Epithelial cell of proximal tubule (primary cell): ENCODE results near the gene TMC1. TPM values are rescaled to one million over a fixed set of nuclear protein-coding genes. Genes with fewer than 3 reads are reported as not detected.
A peak's percentile ranks its signal among the peaks of the same experiment; 100 is the strongest.
"Not testable (repeated sequence)": the region's sequence is repeated elsewhere in the genome, so short reads cannot be mapped to it uniquely, and the experiment has no call there.

Experiments
- DNase-seq: peaks from one replicate; pipeline ENCODE4 v3.0.0-alpha.2; 2011; ENCODE audit warnings: low read depth
- H3K4me3 ChIP-seq: 2 replicates; pipeline ENCODE4 v1.5.1; 2011; ENCODE audit warnings: low read depth, mild to moderate bottlenecking, low read length
- total RNA-seq: library from RNA; depleted of rRNA; stranded (reverse); fragments of >200 nt; gene quantifications from 2 replicates; pipeline ENCODE4 v1.2.3, GENCODE V29; 2015
- TF ChIP-seq, protein P1 (sequence below): conservative IDR thresholded peaks from 2 replicates; pipeline ENCODE4 v1.5.1; 2012; ENCODE audit warnings: low read depth, mild to moderate bottlenecking, low read length

Gene TMC1
- total RNA-seq, 1 donor from 2014 or later, result not detected

DNA sequence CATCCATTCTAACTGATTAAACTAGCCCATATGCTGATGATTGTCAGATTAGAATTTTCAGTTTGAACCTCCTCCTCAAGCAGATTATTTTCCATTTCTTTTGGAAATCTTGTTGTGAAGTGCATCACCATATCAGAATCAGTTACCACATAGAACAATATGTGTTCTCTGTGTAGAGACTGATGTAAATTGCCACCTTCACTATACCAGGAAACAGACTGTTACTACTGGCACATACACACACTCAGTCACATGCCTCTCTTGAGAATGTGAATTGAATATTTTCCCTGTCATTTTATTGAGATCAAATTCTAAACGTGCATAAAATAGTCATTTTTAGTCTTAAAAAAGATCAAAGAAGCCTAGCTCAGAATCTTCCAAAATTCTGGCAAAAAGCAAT, 270.0 kb downstream of the TMC1 start:
- DNase-seq, result no peak
- H3K4me3 ChIP-seq, result no peak overlapping the region
- TF ChIP-seq, protein P1, sequence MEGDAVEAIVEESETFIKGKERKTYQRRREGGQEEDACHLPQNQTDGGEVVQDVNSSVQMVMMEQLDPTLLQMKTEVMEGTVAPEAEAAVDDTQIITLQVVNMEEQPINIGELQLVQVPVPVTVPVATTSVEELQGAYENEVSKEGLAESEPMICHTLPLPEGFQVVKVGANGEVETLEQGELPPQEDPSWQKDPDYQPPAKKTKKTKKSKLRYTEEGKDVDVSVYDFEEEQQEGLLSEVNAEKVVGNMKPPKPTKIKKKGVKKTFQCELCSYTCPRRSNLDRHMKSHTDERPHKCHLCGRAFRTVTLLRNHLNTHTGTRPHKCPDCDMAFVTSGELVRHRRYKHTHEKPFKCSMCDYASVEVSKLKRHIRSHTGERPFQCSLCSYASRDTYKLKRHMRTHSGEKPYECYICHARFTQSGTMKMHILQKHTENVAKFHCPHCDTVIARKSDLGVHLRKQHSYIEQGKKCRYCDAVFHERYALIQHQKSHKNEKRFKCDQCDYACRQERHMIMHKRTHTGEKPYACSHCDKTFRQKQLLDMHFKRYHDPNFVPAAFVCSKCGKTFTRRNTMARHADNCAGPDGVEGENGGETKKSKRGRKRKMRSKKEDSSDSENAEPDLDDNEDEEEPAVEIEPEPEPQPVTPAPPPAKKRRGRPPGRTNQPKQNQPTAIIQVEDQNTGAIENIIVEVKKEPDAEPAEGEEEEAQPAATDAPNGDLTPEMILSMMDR, result no peak

DNA sequence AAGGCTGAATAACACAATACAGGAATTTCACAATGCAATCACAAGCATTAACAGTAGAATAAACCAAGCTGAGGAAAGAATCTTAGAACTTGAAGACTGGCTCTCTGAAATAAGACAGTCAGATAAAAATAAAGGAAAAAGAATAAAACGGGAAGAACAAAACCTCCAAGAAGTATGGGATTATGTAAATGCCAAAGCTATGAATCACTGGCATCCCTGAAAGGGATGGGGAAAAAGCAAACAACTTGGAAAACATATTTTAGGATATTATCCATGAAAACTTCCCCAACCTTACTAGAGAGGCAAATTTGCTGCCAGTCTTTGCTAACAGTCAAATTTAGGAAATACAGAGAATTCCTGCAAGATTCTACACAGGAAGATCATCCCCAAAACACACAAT, 273.5 kb downstream of the TMC1 start:
- H3K4me3 ChIP-seq, result no peak overlapping the region
- TF ChIP-seq, protein P1, result no peak
- DNase-seq, result no peak

DNA sequence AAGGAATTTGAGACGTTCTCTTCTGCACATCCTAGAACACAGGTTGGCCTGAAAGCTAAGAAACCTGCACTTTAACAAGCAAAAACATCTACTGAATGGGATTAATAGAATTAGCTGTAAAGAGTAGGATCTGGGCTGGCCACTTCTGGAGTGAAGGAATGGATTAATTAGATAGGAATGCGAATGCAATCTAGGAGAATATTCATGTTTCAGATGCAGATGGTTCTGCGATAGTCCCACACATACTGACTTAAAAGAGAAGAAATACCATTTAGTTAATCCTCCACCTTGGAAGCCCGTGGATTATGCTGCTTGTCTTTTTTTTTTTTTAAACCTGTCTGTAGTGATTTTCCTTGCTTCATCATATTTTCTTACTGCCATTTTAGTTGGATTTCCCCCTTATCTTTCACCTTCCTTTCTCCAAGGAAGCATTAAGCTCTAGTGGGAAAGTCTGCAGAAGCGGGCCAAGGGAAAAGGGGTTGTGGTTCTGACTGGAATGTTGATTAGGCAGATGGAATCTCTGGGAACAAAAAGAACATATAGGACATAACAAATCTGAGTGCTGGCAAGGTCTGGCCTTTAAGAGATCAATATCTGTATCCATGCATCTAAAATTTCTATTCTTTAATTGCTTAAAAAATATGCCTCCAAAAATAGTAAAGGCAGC, 279.1 kb downstream of the TMC1 start:
- no peak overlapping the region for H3K4me3 ChIP-seq
- DNase-seq, result no peak
- TF ChIP-seq, protein P1, result no peak

DNA sequence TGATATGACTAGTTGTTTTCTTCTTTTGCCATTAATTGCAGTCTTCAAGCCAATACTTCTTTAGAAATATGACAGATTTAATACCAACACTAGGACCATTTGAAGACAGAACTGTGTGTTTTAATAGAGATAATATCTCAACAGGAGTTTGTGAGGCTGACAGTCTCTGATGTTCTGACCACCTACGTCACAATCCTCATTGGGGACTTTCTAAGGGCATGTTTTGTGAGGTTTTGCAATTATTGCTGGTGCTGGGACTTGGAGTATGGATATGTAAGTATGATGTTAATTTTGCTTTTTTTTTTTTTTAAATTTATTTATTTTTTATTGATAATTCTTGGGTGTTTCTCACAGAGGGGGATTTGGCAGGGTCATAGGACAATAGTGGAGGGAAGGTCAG, 283.8 kb downstream of the TMC1 start:
- TF ChIP-seq, protein P1, result no peak
- DNase-seq, result no peak
- H3K4me3 ChIP-seq, result no peak overlapping the region

DNA sequence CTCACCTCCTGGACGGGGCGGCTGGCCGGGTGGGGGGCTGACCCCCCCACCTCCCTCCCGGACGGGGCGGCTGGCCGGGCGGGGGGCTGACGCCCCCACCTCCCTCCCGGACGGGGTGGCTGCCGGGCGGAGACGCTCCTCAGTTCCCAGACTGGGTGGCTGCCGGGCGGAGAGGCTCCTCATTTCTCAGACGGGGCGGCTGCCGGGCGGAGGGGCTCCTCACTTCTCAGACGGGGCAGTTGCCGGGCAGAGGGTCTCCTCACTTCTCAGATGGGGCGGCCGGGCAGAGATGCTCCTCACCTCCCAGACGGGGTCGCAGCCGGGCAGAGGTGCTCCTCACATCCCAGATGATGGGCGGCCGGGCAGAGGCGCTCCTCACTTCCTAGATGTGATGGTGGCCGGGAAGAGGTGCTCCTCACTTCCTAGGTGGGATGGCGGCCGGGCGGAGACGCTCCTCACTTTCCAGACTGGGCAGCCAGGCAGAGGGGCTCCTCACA, 285.0 kb downstream of the TMC1 start:
- not testable (repeated sequence) for DNase-seq, H3K4me3 ChIP-seq

DNA sequence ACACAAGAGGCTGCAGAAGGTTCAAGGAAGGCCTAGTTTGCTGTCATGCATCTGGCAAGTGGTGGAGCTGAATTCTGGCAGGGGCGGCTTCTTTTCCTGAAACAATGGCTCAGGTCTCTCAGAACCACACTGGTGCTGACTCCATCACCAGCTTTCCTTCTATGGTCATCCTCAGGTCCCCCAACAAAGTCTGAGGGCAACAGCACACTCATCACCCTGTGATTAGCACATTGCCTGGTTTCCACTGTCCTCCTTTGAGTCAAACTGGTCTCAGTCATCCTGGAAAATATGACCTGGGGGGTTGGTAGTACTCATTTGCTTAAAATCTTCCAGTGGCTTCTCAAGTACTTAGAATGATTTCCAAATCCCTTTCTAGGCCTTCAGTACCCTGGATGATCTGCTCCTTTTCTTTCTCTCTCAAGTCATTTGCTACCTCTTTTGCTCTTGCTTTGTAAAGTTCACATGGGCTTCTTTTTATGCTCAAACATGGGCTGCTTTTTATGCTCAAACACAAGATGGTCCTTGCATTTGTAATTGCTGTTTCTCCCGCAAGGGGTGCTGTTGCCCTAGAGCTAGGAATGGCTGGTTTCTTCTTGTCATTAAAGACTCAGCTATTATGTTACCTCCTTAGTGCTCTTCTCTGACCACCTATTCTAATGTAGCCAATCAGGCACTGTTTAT, 286.5 kb downstream of the TMC1 start:
- no peak for DNase-seq
- H3K4me3 ChIP-seq, result no peak overlapping the region
- TF ChIP-seq, protein P1, result peak; percentile 46

DNA sequence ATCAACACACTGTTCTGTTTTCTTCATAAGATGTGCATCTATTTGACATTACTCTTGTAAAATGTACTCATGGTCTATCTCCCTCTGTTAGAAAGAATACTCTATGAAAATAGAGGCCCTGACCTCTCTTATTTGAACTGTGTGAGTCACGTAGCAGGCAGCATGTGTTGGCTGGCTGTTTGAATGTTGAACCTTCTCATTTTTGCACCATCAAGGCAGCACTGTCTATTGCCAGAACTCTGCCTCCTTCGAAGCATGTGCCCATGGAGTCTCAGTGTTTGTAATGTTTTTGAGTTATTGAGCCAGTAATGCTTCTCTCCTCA, 287.0 kb downstream of the TMC1 start:
- TF ChIP-seq, protein P1, result no peak
- no peak overlapping the region for H3K4me3 ChIP-seq
- no peak for DNase-seq
